ENCODE data around the gene GLG1.

Gene GLG1

GRCh38 chr16:74577882-74578366 is 29.0 kb downstream of the GLG1 start:
- H3K4me3 ChIP-seq (ENCODE audit: low read length) = no peak overlapping the region
- TF ChIP-seq CTCF (IDR thresholded peaks at IDR 0.05; ENCODE audit: low read depth, low read length, poor library complexity, severe bottlenecking) = no peak
- no peak for TF ChIP-seq EZH2phosphoT487 (IDR thresholded peaks at IDR 0.05; ENCODE audit: borderline replicate concordance, low read length)
- H3K27ac ChIP-seq (ENCODE audit: low read depth, low read length) = no peak overlapping the region
- H3K36me3 ChIP-seq (ENCODE audit: control insufficient read depth, low read length) = no peaks in the 10 kb centered on the region
- H3F3A ChIP-seq (ENCODE audit: control insufficient read depth, insufficient read depth) = no peaks in the 10 kb centered on the region
- peaks cover 6% of the 10 kb centered on the region for H4K20me1 ChIP-seq (ENCODE audit: control insufficient read depth, insufficient read depth, low read depth, low read length)
- no peaks in the 10 kb centered on the region for H3K27me3 ChIP-seq (ENCODE audit: control insufficient read depth, low read length)
- no peaks in the 10 kb centered on the region for H3K9me3 ChIP-seq (ENCODE audit: control insufficient read depth, insufficient read depth, low read length)
- no peaks in the 10 kb centered on the region for H3K9me2 ChIP-seq (replicated peaks; ENCODE audit: control insufficient read depth, low read length)
- H3K4me1 ChIP-seq (ENCODE audit: control insufficient read depth, low read length) = no peaks in the 10 kb centered on the region
- H3K79me2 ChIP-seq (ENCODE audit: control insufficient read depth, low read length) = peaks cover 83% of the 10 kb centered on the region
- H3K4me2 ChIP-seq (ENCODE audit: low read length) = no peak overlapping the region

DNA sequence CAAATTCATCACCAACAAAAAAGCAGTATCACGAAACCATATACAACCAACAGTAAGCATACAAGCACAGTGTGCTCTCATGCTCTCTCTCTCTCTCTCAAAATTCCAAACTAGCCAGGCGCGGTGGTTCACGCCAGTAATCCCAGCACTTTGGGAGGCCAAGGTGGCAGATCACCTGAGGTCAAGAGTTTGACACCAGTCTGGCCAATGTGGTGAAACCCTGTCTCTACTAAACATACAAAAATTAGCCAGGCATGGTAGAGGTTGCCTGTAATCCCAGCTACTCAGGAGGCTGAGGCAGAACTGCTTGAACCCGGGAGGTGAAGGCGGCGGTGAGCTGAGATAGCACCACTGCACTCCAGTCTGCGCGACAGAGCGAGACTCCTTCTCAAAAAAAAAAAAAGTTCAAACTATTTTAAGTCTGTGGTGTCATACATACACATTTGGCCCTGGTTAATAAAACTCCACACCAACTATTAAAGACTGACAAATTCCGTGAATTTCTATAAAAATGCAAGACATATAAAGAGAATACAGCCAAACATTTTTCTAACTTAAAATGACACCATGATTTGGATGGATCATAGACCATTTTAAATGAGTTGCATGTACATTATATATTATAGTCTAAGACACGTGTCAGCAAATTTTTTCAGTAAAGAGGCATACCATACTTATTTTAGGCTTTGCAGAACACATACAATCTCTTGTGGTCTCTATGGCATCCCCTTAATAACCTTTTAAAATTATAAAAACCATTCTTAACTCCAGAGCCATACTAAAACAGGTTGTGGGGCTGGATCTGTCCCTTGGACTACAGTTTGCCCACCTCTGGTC is 30.9 kb downstream of the GLG1 start:
- Histone ChIP-seq H3K79me2 (ENCODE audit: control insufficient read depth, low read length) (peaks cover 85% of the 10 kb centered on the region), H3K27ac (ENCODE audit: low read depth, low read length) (no peak overlapping the region), H4K20me1 (ENCODE audit: control insufficient read depth, insufficient read depth, low read depth, low read length) (peaks cover 6% of the 10 kb centered on the region), H3K4me2 (ENCODE audit: low read length) (no peak overlapping the region), H3K9me2 (replicated peaks; ENCODE audit: control insufficient read depth, low read length) (no peaks in the 10 kb centered on the region), H3K9me3 (ENCODE audit: control insufficient read depth, insufficient read depth, low read length) (no peaks in the 10 kb centered on the region), H3K27me3 (ENCODE audit: control insufficient read depth, low read length) (no peaks in the 10 kb centered on the region), H3K4me1 (ENCODE audit: control insufficient read depth, low read length) (no peaks in the 10 kb centered on the region), H3K36me3 (ENCODE audit: control insufficient read depth, low read length) (no peaks in the 10 kb centered on the region), H3K4me3 (ENCODE audit: low read length) (no peak overlapping the region), H3F3A (ENCODE audit: control insufficient read depth, insufficient read depth) (no peaks in the 10 kb centered on the region)
- TF ChIP-seq CTCF (IDR thresholded peaks at IDR 0.05; ENCODE audit: low read depth, low read length, poor library complexity, severe bottlenecking) (no peak), EZH2phosphoT487 (IDR thresholded peaks at IDR 0.05; ENCODE audit: borderline replicate concordance, low read length) (no peak)

- H3K79me2 ChIP-seq (ENCODE audit: control insufficient read depth, low read length) = peaks cover 85% of the 10 kb centered on the region
- H3K4me1 ChIP-seq (ENCODE audit: control insufficient read depth, low read length) = no peaks in the 10 kb centered on the region
- peaks cover 6% of the 10 kb centered on the region for H4K20me1 ChIP-seq (ENCODE audit: control insufficient read depth, insufficient read depth, low read depth, low read length)
- H3K4me2 ChIP-seq (ENCODE audit: low read length) = no peak overlapping the region
- H3K27me3 ChIP-seq (ENCODE audit: control insufficient read depth, low read length) = no peaks in the 10 kb centered on the region
- no peaks in the 10 kb centered on the region for H3K36me3 ChIP-seq (ENCODE audit: control insufficient read depth, low read length)
- no peaks in the 10 kb centered on the region for H3K9me2 ChIP-seq (replicated peaks; ENCODE audit: control insufficient read depth, low read length)
- H3K4me3 ChIP-seq (ENCODE audit: low read length) = no peak overlapping the region
- H3K27ac ChIP-seq (ENCODE audit: low read depth, low read length) = no peak overlapping the region
- H3F3A ChIP-seq (ENCODE audit: control insufficient read depth, insufficient read depth) = no peaks in the 10 kb centered on the region
- TF ChIP-seq EZH2phosphoT487 (IDR thresholded peaks at IDR 0.05; ENCODE audit: borderline replicate concordance, low read length) = no peak
- TF ChIP-seq CTCF (IDR thresholded peaks at IDR 0.05; ENCODE audit: low read depth, low read length, poor library complexity, severe bottlenecking) = no peak
- no peaks in the 10 kb centered on the region for H3K9me3 ChIP-seq (ENCODE audit: control insufficient read depth, insufficient read depth, low read length)
Measured at GRCh38 chr16:74575175-74575806, 31.6 kb downstream of the GLG1 start.

Data from DOHH2 (cell line).